ENCODE results near the gene ELMOD3. TPM values are rescaled to one million over a fixed set of nuclear protein-coding genes. Genes with fewer than 3 reads are reported as not detected.
"Not testable (repeated sequence)": the region's sequence is repeated elsewhere in the genome, so short reads cannot be mapped to it uniquely, and the experiment has no call there.

Gene ELMOD3
- total and polyA plus RNA-seq, 7 donors: 16.0 to 33.2 (median 18.9) TPM

DNA sequence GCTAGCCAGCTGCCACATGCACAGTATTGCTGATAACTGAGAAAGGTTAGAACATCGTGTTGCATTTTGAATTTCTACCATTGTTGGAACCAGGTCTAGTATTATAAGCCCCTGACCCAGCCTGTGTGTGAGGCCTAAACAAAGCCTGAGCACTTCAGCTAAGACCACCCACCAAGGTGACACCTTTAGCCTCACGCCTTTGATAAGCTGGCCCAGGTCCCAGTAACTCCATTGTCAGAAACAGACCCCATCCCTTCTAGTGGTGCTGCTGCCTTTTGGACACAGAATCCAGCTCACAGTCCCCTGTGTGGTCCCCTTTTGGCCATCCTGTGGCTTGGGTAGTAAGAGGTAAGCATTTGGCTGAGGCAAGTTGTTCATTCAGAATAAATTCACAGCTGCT, 1.6 kb downstream of the ELMOD3 start:
- ATAC-seq (no peak), DNase-seq (no peak)
- peak overlapping the region; percentile 90 for H3K27ac ChIP-seq
- intact Hi-C loops (cut with DNase I): no loop called here
- TF ChIP-seq, protein P1, sequence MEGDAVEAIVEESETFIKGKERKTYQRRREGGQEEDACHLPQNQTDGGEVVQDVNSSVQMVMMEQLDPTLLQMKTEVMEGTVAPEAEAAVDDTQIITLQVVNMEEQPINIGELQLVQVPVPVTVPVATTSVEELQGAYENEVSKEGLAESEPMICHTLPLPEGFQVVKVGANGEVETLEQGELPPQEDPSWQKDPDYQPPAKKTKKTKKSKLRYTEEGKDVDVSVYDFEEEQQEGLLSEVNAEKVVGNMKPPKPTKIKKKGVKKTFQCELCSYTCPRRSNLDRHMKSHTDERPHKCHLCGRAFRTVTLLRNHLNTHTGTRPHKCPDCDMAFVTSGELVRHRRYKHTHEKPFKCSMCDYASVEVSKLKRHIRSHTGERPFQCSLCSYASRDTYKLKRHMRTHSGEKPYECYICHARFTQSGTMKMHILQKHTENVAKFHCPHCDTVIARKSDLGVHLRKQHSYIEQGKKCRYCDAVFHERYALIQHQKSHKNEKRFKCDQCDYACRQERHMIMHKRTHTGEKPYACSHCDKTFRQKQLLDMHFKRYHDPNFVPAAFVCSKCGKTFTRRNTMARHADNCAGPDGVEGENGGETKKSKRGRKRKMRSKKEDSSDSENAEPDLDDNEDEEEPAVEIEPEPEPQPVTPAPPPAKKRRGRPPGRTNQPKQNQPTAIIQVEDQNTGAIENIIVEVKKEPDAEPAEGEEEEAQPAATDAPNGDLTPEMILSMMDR (IDR thresholded peaks at IDR 0.05): no peak
- peaks cover 42% of the 10 kb centered on the region for H3K4me1 ChIP-seq
- H3K4me3 ChIP-seq: peak overlapping the region; percentile 6
- H3K27me3 ChIP-seq (ENCODE audit: insufficient read depth in 3 of 3, low read length in 2 of 3): no peaks in the 10 kb centered on the region
- 69 to 87% (median 76%) methylated on average over 2 of the region's 2 CpGs for WGBS, 3 donors
- peaks cover 0 to 53% of the 10 kb centered on the region in 2 donors for H3K36me3 ChIP-seq (ENCODE audit: insufficient read depth in 1 of 2, low read depth in 1 of 2)
- no peaks in the 10 kb centered on the region for H3K9me3 ChIP-seq

DNA sequence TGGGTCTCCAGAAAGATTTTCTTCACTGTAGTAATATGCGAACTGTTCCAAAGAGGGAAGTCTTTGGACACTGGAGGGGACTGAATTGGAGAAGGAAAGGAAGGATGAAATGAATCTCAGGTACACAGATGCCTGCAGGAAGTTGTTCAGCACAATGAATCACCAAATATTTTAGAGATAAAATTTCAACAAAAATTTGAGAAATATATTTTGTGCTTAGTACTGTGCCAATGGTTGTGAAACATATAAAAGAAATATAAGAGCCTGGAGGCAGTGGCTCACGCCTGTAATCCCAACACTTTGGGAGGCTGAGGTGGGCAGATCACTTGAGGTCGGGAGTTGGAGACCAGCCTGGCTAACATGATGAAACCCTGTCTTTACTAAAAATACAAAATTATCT, 3.2 kb downstream of the ELMOD3 start:
- WGBS, 3 donors: 75 to 77% (median 77%) methylated on average over 3 of the region's 3 CpGs
- Histone ChIP-seq H3K27ac (peak overlapping the region; percentile 90), H3K9me3 (no peaks in the 10 kb centered on the region), H3K4me1 (peaks cover 34% of the 10 kb centered on the region), H3K36me3 (ENCODE audit: insufficient read depth in 1 of 2, low read depth in 1 of 2) (peaks cover 0 to 61% of the 10 kb centered on the region in 2 donors), H3K27me3 (ENCODE audit: insufficient read depth in 3 of 3, low read length in 2 of 3) (no peaks in the 10 kb centered on the region), H3K4me3 (peak overlapping the region; percentile 6)
- TF ChIP-seq, protein P1 (IDR thresholded peaks at IDR 0.05): no peak
- ATAC-seq (no peak), DNase-seq (no peak)
- intact Hi-C loops (cut with DNase I): no loop called here

DNA sequence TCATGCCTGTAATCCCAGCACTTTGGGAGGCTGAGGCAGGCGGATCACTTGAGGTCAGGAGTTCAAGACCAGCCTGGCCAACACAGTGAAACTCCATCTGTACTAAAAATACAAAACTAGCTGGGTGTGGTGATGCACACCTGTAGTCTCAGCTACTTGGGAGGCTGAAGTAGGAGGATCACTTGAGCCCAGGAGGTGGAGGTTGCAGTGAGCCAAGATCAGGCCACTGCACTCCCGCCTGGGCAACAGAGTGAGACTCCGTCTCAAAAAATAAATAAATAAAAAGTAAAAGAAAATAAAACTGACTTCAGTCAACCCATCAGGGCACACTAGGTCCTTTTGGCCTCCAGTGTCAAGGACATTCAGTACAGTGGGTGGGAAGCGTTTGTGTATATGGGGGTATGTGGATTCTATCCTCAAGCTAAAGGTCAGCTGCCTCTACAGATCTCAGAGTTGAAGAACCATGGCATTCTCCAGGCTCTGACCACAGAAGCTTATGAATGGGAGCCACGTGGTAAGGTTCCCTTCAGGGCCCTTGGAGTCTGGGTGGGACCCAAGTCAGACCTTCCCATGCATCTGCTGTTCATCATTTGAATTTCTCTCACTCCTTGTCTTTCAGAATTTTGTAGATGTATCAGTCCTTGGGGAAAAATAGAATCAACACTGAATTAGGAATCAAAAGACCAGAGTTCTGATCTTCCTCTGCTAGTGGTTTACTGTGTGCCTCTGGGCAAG, 8.3 kb downstream of the ELMOD3 start:
- H3K4me3 ChIP-seq; H3K9me3 ChIP-seq; intact Hi-C loops (cut with DNase I); H3K27ac ChIP-seq; H3K4me1 ChIP-seq; ATAC-seq; DNase-seq; H3K27me3 ChIP-seq (ENCODE audit: insufficient read depth in 3 of 3, low read length in 2 of 3): not testable (repeated sequence)
- H3K36me3 ChIP-seq (ENCODE audit: insufficient read depth in 1 of 2, low read depth in 1 of 2): peaks cover 0 to 73% of the 10 kb centered on the region in 2 donors
- 80 to 90% (median 81%) methylated on average over 5 of the region's 5 CpGs for WGBS, 3 donors

DNA sequence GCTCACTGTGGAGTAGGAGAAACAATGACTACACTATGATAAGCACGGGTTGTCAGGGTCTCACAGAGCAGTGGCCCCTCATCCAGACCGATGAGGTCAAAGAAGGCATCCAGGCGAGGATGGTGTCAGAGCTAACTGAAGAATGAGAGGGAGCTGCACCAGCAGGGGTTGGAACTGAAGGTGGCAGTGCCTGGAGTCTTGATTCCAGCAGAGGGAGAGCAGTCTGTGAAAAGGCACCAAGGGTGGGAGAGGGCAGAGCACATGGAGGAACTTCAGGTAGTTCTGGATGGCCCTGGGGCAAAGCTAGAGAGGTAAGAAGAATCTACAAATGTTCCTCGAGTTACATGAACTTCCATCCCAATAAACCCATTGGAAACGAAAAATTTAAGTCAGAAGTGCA, 12.6 kb downstream of the ELMOD3 start:
- intact Hi-C loops (cut with DNase I): no loop called here
- DNase-seq (no peak), ATAC-seq (no peak)
- no peaks in the 10 kb centered on the region for H3K9me3 ChIP-seq
- 83 to 92% (median 87%) methylated on average over 5 of the region's 5 CpGs for WGBS, 3 donors
- H3K27me3 ChIP-seq (ENCODE audit: insufficient read depth in 3 of 3, low read length in 2 of 3): no peaks in the 10 kb centered on the region
- H3K4me1 ChIP-seq: no peaks in the 10 kb centered on the region
- no peak overlapping the region for H3K27ac ChIP-seq
- TF ChIP-seq, protein P1 (IDR thresholded peaks at IDR 0.05): no peak
- H3K36me3 ChIP-seq (ENCODE audit: insufficient read depth in 1 of 2, low read depth in 1 of 2): peaks cover 0 to 73% of the 10 kb centered on the region in 2 donors
- H3K4me3 ChIP-seq: no peak overlapping the region

DNA sequence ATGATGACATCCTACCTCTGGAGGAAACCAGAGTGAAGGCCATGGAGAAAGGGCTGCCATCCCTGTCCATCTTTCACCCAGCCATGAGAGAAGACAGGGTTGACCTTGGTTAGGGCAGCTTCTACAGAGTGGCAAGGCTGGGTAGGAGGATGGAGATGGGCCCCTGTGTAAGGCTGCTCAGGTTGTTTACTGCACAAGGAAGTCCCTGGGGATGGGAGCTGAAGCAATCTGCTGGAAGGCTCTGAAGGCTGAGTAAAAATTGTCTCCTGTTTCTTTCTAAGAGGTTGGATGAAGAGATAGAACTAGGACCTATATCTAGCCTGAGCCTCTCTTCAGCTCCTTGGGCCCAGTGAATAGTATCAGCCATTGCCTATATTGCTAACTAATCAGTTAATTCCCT, 14.4 kb downstream of the ELMOD3 start:
- intact Hi-C loops (cut with DNase I): no loop called here
- ATAC-seq: no peak

More for the DNA sequence above, 14.4 kb downstream of the ELMOD3 start:
- H3K4me1 ChIP-seq: no peaks in the 10 kb centered on the region
- H3K27me3 ChIP-seq (ENCODE audit: insufficient read depth in 3 of 3, low read length in 2 of 3): no peaks in the 10 kb centered on the region
- H3K9me3 ChIP-seq: no peaks in the 10 kb centered on the region
- H3K4me3 ChIP-seq: no peak overlapping the region
- TF ChIP-seq, protein P1 (IDR thresholded peaks at IDR 0.05): no peak
- H3K27ac ChIP-seq: no peak overlapping the region
- H3K36me3 ChIP-seq (ENCODE audit: insufficient read depth in 1 of 2, low read depth in 1 of 2): peaks cover 0 to 73% of the 10 kb centered on the region in 2 donors
- DNase-seq: no peak
